ENCODE results near the gene SRSF4. TPM values are rescaled to one million over a fixed set of nuclear protein-coding genes. Genes with fewer than 3 reads are reported as not detected.

SRSF4 gene
- total and polyA plus RNA-seq, 9 of the 15 experiments (the other 6 are each of a cell fraction or from before 2014, with no cell fraction given): 15.9 to 132 (median 82.0) TPM

- TF ChIP-seq MXI1 (IDR thresholded peaks at IDR 0.05; ENCODE audit: low read depth, low read length) (peak; percentile 45; the same call in 1 of the 2 replicates), NR4A1 (CRISPR knock-in tag; IDR thresholded peaks at IDR 0.05) (no peak), NR4A1 (tag; IDR thresholded peaks at IDR 0.05) (no peak), PPARD (CRISPR knock-in tag; IDR thresholded peaks at IDR 0.05) (no peak), MED1 (CRISPR knock-in tag; IDR thresholded peaks at IDR 0.05; ENCODE audit: borderline replicate concordance) (no peak), ZNF445 (CRISPR knock-in tag; IDR thresholded peaks at IDR 0.05; ENCODE audit: low read depth) (no peak), CHD1 (IDR thresholded peaks at IDR 0.05; ENCODE audit: low read length) (peak; percentile 88), PBX2 (CRISPR knock-in tag; IDR thresholded peaks at IDR 0.05; ENCODE audit: low read depth) (no peak), PBX2 (tag; conservative IDR thresholded peaks at IDR 0.05; ENCODE audit: low read depth) (0 out of 2 replicates have a peak, but pooled peaks have one; percentile 22)
- TF ChIP-seq, protein P1, sequence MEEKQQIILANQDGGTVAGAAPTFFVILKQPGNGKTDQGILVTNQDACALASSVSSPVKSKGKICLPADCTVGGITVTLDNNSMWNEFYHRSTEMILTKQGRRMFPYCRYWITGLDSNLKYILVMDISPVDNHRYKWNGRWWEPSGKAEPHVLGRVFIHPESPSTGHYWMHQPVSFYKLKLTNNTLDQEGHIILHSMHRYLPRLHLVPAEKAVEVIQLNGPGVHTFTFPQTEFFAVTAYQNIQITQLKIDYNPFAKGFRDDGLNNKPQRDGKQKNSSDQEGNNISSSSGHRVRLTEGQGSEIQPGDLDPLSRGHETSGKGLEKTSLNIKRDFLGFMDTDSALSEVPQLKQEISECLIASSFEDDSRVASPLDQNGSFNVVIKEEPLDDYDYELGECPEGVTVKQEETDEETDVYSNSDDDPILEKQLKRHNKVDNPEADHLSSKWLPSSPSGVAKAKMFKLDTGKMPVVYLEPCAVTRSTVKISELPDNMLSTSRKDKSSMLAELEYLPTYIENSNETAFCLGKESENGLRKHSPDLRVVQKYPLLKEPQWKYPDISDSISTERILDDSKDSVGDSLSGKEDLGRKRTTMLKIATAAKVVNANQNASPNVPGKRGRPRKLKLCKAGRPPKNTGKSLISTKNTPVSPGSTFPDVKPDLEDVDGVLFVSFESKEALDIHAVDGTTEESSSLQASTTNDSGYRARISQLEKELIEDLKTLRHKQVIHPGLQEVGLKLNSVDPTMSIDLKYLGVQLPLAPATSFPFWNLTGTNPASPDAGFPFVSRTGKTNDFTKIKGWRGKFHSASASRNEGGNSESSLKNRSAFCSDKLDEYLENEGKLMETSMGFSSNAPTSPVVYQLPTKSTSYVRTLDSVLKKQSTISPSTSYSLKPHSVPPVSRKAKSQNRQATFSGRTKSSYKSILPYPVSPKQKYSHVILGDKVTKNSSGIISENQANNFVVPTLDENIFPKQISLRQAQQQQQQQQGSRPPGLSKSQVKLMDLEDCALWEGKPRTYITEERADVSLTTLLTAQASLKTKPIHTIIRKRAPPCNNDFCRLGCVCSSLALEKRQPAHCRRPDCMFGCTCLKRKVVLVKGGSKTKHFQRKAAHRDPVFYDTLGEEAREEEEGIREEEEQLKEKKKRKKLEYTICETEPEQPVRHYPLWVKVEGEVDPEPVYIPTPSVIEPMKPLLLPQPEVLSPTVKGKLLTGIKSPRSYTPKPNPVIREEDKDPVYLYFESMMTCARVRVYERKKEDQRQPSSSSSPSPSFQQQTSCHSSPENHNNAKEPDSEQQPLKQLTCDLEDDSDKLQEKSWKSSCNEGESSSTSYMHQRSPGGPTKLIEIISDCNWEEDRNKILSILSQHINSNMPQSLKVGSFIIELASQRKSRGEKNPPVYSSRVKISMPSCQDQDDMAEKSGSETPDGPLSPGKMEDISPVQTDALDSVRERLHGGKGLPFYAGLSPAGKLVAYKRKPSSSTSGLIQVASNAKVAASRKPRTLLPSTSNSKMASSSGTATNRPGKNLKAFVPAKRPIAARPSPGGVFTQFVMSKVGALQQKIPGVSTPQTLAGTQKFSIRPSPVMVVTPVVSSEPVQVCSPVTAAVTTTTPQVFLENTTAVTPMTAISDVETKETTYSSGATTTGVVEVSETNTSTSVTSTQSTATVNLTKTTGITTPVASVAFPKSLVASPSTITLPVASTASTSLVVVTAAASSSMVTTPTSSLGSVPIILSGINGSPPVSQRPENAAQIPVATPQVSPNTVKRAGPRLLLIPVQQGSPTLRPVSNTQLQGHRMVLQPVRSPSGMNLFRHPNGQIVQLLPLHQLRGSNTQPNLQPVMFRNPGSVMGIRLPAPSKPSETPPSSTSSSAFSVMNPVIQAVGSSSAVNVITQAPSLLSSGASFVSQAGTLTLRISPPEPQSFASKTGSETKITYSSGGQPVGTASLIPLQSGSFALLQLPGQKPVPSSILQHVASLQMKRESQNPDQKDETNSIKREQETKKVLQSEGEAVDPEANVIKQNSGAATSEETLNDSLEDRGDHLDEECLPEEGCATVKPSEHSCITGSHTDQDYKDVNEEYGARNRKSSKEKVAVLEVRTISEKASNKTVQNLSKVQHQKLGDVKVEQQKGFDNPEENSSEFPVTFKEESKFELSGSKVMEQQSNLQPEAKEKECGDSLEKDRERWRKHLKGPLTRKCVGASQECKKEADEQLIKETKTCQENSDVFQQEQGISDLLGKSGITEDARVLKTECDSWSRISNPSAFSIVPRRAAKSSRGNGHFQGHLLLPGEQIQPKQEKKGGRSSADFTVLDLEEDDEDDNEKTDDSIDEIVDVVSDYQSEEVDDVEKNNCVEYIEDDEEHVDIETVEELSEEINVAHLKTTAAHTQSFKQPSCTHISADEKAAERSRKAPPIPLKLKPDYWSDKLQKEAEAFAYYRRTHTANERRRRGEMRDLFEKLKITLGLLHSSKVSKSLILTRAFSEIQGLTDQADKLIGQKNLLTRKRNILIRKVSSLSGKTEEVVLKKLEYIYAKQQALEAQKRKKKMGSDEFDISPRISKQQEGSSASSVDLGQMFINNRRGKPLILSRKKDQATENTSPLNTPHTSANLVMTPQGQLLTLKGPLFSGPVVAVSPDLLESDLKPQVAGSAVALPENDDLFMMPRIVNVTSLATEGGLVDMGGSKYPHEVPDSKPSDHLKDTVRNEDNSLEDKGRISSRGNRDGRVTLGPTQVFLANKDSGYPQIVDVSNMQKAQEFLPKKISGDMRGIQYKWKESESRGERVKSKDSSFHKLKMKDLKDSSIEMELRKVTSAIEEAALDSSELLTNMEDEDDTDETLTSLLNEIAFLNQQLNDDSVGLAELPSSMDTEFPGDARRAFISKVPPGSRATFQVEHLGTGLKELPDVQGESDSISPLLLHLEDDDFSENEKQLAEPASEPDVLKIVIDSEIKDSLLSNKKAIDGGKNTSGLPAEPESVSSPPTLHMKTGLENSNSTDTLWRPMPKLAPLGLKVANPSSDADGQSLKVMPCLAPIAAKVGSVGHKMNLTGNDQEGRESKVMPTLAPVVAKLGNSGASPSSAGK (IDR thresholded peaks at IDR 0.05): peak; percentile 48; the same call in 1 of the 2 replicates
These were observed 945 bp downstream of the SRSF4 start (continued) for GRCh38 chr1:29180497-29181412.

Data from K562 (cell line).